Neural cell (in vitro differentiated cells): ENCODE data around the gene NR2C2AP. TPM values are rescaled to one million over a fixed set of nuclear protein-coding genes. Genes with fewer than 3 reads are reported as not detected.
"Not testable (repeated sequence)": the region's sequence is repeated elsewhere in the genome, so short reads cannot be mapped to it uniquely, and the experiment has no call there.

ENCODE experiments used
- H2AFZ ChIP-seq: fragments of 200-600, 300-800 bp; sonication (generic), shearing (Covaris generic); 2 replicates; pipeline ENCODE4 v1.6.0; 2014; ENCODE audit warnings: low read depth, mild to moderate bottlenecking, antibody characterized with exemption, low read length, moderate library complexity
- H3F3A ChIP-seq: fragments of 200-600 bp; shearing (Covaris generic); 2 replicates; pipeline ENCODE4 v1.6.1; 2016; ENCODE audit warnings: mild to moderate bottlenecking, moderate library complexity, mixed read lengths, antibody characterized with exemption, low read length; ENCODE audit not compliant: insufficient read depth, poor library complexity, severe bottlenecking
- H3K27ac ChIP-seq: fragments of 200-600, 300-800 bp; sonication (generic), shearing (Covaris generic); 2 replicates; pipeline ENCODE4 v1.5.1; 2014; ENCODE audit warnings: mild to moderate bottlenecking, low read length, moderate library complexity
- H3K27me3 ChIP-seq: fragments of 300-800, 200-600 bp; sonication (generic), shearing (Covaris generic); 2 replicates; pipeline ENCODE4 v1.6.0; 2014; ENCODE audit warnings: mild to moderate bottlenecking, low read depth, low read length, moderate library complexity; ENCODE audit not compliant: insufficient read depth
- H3K36me3 ChIP-seq: fragments of 300-800, 200-600 bp; sonication (generic), shearing (Covaris generic); 2 replicates; pipeline ENCODE4 v1.5.1; 2014; ENCODE audit warnings: mild to moderate bottlenecking, antibody characterized with exemption, low read length, moderate library complexity; ENCODE audit not compliant: insufficient read depth
- H3K4me2 ChIP-seq: fragments of 300-800, 200-600 bp; sonication (generic), shearing (Covaris generic); 2 replicates; pipeline ENCODE4 v1.6.0; 2014; ENCODE audit warnings: mild to moderate bottlenecking, low read length
- H3K4me3 ChIP-seq: fragments of 300-800, 200-600 bp; sonication (generic), shearing (Covaris generic); 2 replicates; pipeline ENCODE4 v1.5.1; 2014; ENCODE audit warnings: mild to moderate bottlenecking, low read length, moderate library complexity
- H3K79me2 ChIP-seq: fragments of 200-600 bp; shearing (Covaris generic); replicated peaks from 2 replicates; pipeline ENCODE4 v1.6.0; 2014; ENCODE audit warnings: mild to moderate bottlenecking, low read length, moderate library complexity; ENCODE audit not compliant: insufficient read depth
- H3K9ac ChIP-seq: fragments of 300-800, 200-600 bp; sonication (generic), shearing (Covaris generic); 2 replicates; pipeline ENCODE4 v1.6.1; 2016; ENCODE audit warnings: mild to moderate bottlenecking, low read length, mixed read lengths
- H3K9me2 ChIP-seq: fragments of 200-600 bp; shearing (Covaris generic); 2 replicates; pipeline ENCODE4 v1.6.1; 2016; ENCODE audit warnings: mild to moderate bottlenecking, low read length, mixed read lengths; ENCODE audit not compliant: insufficient read depth
- H3K9me3 ChIP-seq: fragments of 200-600, 300-800 bp; sonication (generic), shearing (Covaris generic); 2 replicates; pipeline ENCODE4 v1.6.1; 2016; ENCODE audit warnings: mild to moderate bottlenecking, mixed run types, low read length, moderate library complexity, mixed read lengths
- H4K20me1 ChIP-seq: fragments of 200-600 bp; shearing (Covaris generic); 2 replicates; pipeline ENCODE4 v1.6.1; 2016; ENCODE audit warnings: mild to moderate bottlenecking, mixed run types; ENCODE audit not compliant: insufficient read depth
- EP300 ChIP-seq: fragments of 450-650 bp; conservative IDR thresholded peaks from 2 replicates; pipeline ENCODE4 v1.6.1; 2014; ENCODE audit warnings: antibody characterized with exemption, mild to moderate bottlenecking, moderate library complexity; ENCODE audit not compliant: poor library complexity, severe bottlenecking
- EZH2 ChIP-seq: fragments of 200-600, 300-800 bp; shearing (Covaris generic), sonication (generic); IDR thresholded peaks from 2 replicates; pipeline ENCODE4 v1.6.1; 2014; ENCODE audit warnings: antibody characterized with exemption, low read length, borderline replicate concordance, mild to moderate bottlenecking; ENCODE audit not compliant: insufficient read depth, poor library complexity, severe bottlenecking
- MXI1 ChIP-seq: fragments of 450-650 bp; conservative IDR thresholded peaks from 2 replicates; pipeline ENCODE4 v1.6.1; 2014; ENCODE audit warnings: antibody characterized with exemption, mild to moderate bottlenecking; ENCODE audit not compliant: poor library complexity, severe bottlenecking
- POLR2AphosphoS5 ChIP-seq: IDR thresholded peaks from 2 replicates; pipeline ENCODE4 v1.6.1; 2012
- RAD21 ChIP-seq: fragments of 450-650 bp; conservative IDR thresholded peaks from 2 replicates; pipeline ENCODE4 v1.6.1; 2014; ENCODE audit warnings: antibody characterized with exemption, mild to moderate bottlenecking, moderate library complexity
- SMC3 ChIP-seq: fragments of 450-650 bp; conservative IDR thresholded peaks from 2 replicates; pipeline ENCODE4 v1.6.1; 2014; ENCODE audit warnings: antibody characterized with exemption, mild to moderate bottlenecking, moderate library complexity; ENCODE audit not compliant: poor library complexity
- TAF1 ChIP-seq: IDR thresholded peaks from 2 replicates; pipeline ENCODE4 v1.6.1; 2012; ENCODE audit warnings: low read depth
- polyA plus RNA-seq: library from polyadenylated mRNA; depleted of rRNA; stranded (reverse); fragments of >200 nt; gene quantifications from 2 replicates; pipeline ENCODE4 v1.2.3, GENCODE V29; 2014
- TF ChIP-seq, protein P1 (sequence below): fragments of 450-650 bp; IDR thresholded peaks from 2 replicates; pipeline ENCODE4 v1.5.1; 2014; ENCODE audit warnings: antibody characterized with exemption, mild to moderate bottlenecking, moderate library complexity; ENCODE audit not compliant: poor library complexity, severe bottlenecking
- TF ChIP-seq, protein P2 (sequence below): IDR thresholded peaks from 2 replicates; pipeline ENCODE4 v1.6.1; 2012; ENCODE audit warnings: borderline replicate concordance

The NR2C2AP gene
- polyA plus RNA-seq, 1 donor from 2014 or later: 15.1 TPM

GRCh38 chr19:19223636-19224035, 20.4 kb upstream of the NR2C2AP start:
- Histone ChIP-seq H3K9me2 (no peaks in the 10 kb centered on the region), H3K36me3 (peaks cover 6% of the 10 kb centered on the region), H4K20me1 (no peaks in the 10 kb centered on the region), H3K27ac (no peak overlapping the region), H3K79me2 (no peaks in the 10 kb centered on the region), H3K4me2 (no peak overlapping the region), H2AFZ (no peak overlapping the region), H3F3A (no peaks in the 10 kb centered on the region), H3K9me3 (no peaks in the 10 kb centered on the region), H3K4me3 (no peak overlapping the region), H3K27me3 (no peaks in the 10 kb centered on the region), H3K9ac (no peak overlapping the region)
- no peak for TF ChIP-seq MXI1
- TF ChIP-seq RAD21: no peak
- TF ChIP-seq, protein P1, sequence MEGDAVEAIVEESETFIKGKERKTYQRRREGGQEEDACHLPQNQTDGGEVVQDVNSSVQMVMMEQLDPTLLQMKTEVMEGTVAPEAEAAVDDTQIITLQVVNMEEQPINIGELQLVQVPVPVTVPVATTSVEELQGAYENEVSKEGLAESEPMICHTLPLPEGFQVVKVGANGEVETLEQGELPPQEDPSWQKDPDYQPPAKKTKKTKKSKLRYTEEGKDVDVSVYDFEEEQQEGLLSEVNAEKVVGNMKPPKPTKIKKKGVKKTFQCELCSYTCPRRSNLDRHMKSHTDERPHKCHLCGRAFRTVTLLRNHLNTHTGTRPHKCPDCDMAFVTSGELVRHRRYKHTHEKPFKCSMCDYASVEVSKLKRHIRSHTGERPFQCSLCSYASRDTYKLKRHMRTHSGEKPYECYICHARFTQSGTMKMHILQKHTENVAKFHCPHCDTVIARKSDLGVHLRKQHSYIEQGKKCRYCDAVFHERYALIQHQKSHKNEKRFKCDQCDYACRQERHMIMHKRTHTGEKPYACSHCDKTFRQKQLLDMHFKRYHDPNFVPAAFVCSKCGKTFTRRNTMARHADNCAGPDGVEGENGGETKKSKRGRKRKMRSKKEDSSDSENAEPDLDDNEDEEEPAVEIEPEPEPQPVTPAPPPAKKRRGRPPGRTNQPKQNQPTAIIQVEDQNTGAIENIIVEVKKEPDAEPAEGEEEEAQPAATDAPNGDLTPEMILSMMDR: no peak
- TF ChIP-seq, protein P2, sequence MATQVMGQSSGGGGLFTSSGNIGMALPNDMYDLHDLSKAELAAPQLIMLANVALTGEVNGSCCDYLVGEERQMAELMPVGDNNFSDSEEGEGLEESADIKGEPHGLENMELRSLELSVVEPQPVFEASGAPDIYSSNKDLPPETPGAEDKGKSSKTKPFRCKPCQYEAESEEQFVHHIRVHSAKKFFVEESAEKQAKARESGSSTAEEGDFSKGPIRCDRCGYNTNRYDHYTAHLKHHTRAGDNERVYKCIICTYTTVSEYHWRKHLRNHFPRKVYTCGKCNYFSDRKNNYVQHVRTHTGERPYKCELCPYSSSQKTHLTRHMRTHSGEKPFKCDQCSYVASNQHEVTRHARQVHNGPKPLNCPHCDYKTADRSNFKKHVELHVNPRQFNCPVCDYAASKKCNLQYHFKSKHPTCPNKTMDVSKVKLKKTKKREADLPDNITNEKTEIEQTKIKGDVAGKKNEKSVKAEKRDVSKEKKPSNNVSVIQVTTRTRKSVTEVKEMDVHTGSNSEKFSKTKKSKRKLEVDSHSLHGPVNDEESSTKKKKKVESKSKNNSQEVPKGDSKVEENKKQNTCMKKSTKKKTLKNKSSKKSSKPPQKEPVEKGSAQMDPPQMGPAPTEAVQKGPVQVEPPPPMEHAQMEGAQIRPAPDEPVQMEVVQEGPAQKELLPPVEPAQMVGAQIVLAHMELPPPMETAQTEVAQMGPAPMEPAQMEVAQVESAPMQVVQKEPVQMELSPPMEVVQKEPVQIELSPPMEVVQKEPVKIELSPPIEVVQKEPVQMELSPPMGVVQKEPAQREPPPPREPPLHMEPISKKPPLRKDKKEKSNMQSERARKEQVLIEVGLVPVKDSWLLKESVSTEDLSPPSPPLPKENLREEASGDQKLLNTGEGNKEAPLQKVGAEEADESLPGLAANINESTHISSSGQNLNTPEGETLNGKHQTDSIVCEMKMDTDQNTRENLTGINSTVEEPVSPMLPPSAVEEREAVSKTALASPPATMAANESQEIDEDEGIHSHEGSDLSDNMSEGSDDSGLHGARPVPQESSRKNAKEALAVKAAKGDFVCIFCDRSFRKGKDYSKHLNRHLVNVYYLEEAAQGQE: no peak
- TF ChIP-seq SMC3: no peak
- TF ChIP-seq TAF1: no peak
- TF ChIP-seq POLR2AphosphoS5: no peak
- TF ChIP-seq EZH2: no peak
- no peak for TF ChIP-seq EP300

- Histone ChIP-seq H3K79me2 (no peaks in the 10 kb centered on the region), H3K36me3 (peaks cover 6% of the 10 kb centered on the region), H3K27me3 (no peaks in the 10 kb centered on the region), H3K4me3 (no peak overlapping the region), H3K27ac (no peak overlapping the region), H3K9me3 (no peaks in the 10 kb centered on the region), H2AFZ (no peak overlapping the region), H4K20me1 (no peaks in the 10 kb centered on the region), H3K9ac (no peak overlapping the region), H3K4me2 (no peak overlapping the region), H3F3A (no peaks in the 10 kb centered on the region), H3K9me2 (no peaks in the 10 kb centered on the region)
- TF ChIP-seq, protein P1: no peak
- TF ChIP-seq SMC3: no peak
- TF ChIP-seq, protein P2: no peak
- no peak for TF ChIP-seq RAD21
- no peak for TF ChIP-seq MXI1
- no peak for TF ChIP-seq TAF1
- no peak for TF ChIP-seq EZH2
- TF ChIP-seq POLR2AphosphoS5: no peak
- no peak for TF ChIP-seq EP300
These were observed 19.8 kb upstream of the NR2C2AP start for GRCh38 chr19:19223060-19223459.

DNA sequence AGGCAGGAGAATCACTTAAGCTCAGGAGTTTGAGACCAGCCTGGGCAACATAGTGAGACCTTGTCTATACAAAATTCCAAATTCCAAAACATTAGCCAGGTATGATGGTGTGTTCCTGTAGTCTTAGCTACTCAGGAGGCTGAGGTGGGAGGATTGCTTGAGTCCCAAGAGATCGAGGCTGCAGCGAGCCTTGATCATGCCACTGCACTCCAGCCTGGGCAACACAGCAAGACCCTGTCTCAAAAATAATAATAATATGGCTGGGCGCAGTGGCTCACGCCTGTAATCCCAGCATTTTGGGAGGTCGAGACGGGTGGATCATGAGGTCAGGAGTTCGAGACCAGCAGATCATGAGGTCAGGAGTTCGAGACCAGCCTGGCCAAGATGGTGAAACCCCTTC, 17.8 kb upstream of the NR2C2AP start:
- not testable (repeated sequence) for H4K20me1 ChIP-seq, H3K9me2 ChIP-seq, H3K27me3 ChIP-seq, H3K27ac ChIP-seq, H3K79me2 ChIP-seq, H3K9me3 ChIP-seq, H3K4me3 ChIP-seq, H3K4me2 ChIP-seq, H3K9ac ChIP-seq, H3F3A ChIP-seq, H3K36me3 ChIP-seq, H2AFZ ChIP-seq
